ENCODE measurements around the gene IGF2BP3.

IGF2BP3 gene

GRCh38 chr7:23490357-23491135, 20.3 kb upstream of the IGF2BP3 start:
- ChIA-PET POLR2A (interaction anchor here (0.5 to 1.2 kb wide), 4 partner anchors 11 to 135 kb away, joined by 3 to 8 read pairs (median 4); no protein-coding TSS in a partner anchor), CTCF (interaction anchor here (0.6 to 1.0 kb wide), 3 partner anchors 11 to 104 kb away, joined by 3 to 4 read pairs (median 3); no protein-coding TSS in a partner anchor)
- Histone ChIP-seq H3K4me1 (ENCODE audit: control insufficient read depth, insufficient read depth, low read length) (no peaks in the 10 kb centered on the region), H3K4me3 (ENCODE audit: low read depth, low read length) (peak overlapping the region; percentile 45), H3K27ac (ENCODE audit: extremely low read depth, low read depth, low read length) (peak overlapping the region; percentile 78), H3K36me3 (ENCODE audit: control insufficient read depth in 2 of 2, insufficient read depth in 1 of 2, low read length in 2 of 2) (no peaks in the 10 kb centered on the region; a peak in 1 of 3 replicates), H3K9me3 (ENCODE audit: control insufficient read depth, insufficient read depth, low read depth, low read length) (no peaks in the 10 kb centered on the region)
- TF ChIP-seq FEZF1 (tag by site-specific recombination; IDR thresholded peaks at IDR 0.05) (no peak), ZBTB17 (tag by site-specific recombination; IDR thresholded peaks at IDR 0.05) (peak; percentile 80), BCL11B (tag by site-specific recombination; IDR thresholded peaks at IDR 0.05; ENCODE audit: low read depth) (no peak), PRDM1 (tag by site-specific recombination; IDR thresholded peaks at IDR 0.05) (no peak), PRDM2 (tag by site-specific recombination; IDR thresholded peaks at IDR 0.05; ENCODE audit: borderline replicate concordance) (no peak), ZNF391 (tag by site-specific recombination; IDR thresholded peaks at IDR 0.05; ENCODE audit: borderline replicate concordance, low read depth) (no peak), ZNF112 (tag by site-specific recombination; IDR thresholded peaks at IDR 0.05) (no peak), ZNF202 (tag by site-specific recombination; IDR thresholded peaks at IDR 0.05; ENCODE audit: borderline replicate concordance) (no peak), WT1 (tag by site-specific recombination; IDR thresholded peaks at IDR 0.05) (no peak), ZNF549 (tag by site-specific recombination; IDR thresholded peaks at IDR 0.05) (no peak), ZNF510 (tag by site-specific recombination; IDR thresholded peaks at IDR 0.05; ENCODE audit: insufficient replicate concordance) (no peak), ZNF280C (tag by site-specific recombination; IDR thresholded peaks at IDR 0.05) (no peak), ZNF341 (tag by site-specific recombination; IDR thresholded peaks at IDR 0.05; ENCODE audit: low read depth) (no peak), ZNF266 (tag by site-specific recombination; IDR thresholded peaks at IDR 0.05; ENCODE audit: low read depth) (no peak), ZNF488 (tag by site-specific recombination; IDR thresholded peaks at IDR 0.05) (no peak), ZNF791 (tag by site-specific recombination; IDR thresholded peaks at IDR 0.05) (no peak), KLF1 (tag by site-specific recombination; IDR thresholded peaks at IDR 0.05) (no peak), ZNF501 (tag by site-specific recombination; IDR thresholded peaks at IDR 0.05) (no peak), ELK4 (IDR thresholded peaks at IDR 0.05; ENCODE audit: borderline replicate concordance, low read depth, low read length) (no peak), ZNF335 (tag by site-specific recombination; conservative IDR thresholded peaks at IDR 0.05) (0 out of 2 replicates have a peak, but pooled peaks have one; percentile 47), MZF1 (tag by site-specific recombination; IDR thresholded peaks at IDR 0.05; ENCODE audit: borderline replicate concordance) (no peak), SCRT2 (tag by site-specific recombination; IDR thresholded peaks at IDR 0.05) (no peak), KLF8 (tag by site-specific recombination; IDR thresholded peaks at IDR 0.05) (no peak), ZNF140 (tag by site-specific recombination; IDR thresholded peaks at IDR 0.05) (no peak), ZNF692 (tag by site-specific recombination; IDR thresholded peaks at IDR 0.05) (no peak), ZNF19 (tag by site-specific recombination; IDR thresholded peaks at IDR 0.05; ENCODE audit: low read depth) (no peak), SP3 (tag by site-specific recombination; IDR thresholded peaks at IDR 0.05) (no peak)

Data from HEK293 (cell line).